NCI-H2107 treated with DMSO at 0.1 percent for 48 hours (cell line): ENCODE data around the gene RNF10.
"Not testable (repeated sequence)": the region's sequence is repeated elsewhere in the genome, so short reads cannot be mapped to it uniquely, and the experiment has no call there.

Experiments used
- DNase-seq: peaks from one replicate; lab custom pipeline; 2025; ENCODE audit not compliant: unreplicated experiment; lab: John Stamatoyannopoulos, UW

RNF10 gene

GRCh38 chr12:120579179-120579578, 45.0 kb downstream of the RNF10 start:
- DNase-seq, result peak; percentile 10

DNA sequence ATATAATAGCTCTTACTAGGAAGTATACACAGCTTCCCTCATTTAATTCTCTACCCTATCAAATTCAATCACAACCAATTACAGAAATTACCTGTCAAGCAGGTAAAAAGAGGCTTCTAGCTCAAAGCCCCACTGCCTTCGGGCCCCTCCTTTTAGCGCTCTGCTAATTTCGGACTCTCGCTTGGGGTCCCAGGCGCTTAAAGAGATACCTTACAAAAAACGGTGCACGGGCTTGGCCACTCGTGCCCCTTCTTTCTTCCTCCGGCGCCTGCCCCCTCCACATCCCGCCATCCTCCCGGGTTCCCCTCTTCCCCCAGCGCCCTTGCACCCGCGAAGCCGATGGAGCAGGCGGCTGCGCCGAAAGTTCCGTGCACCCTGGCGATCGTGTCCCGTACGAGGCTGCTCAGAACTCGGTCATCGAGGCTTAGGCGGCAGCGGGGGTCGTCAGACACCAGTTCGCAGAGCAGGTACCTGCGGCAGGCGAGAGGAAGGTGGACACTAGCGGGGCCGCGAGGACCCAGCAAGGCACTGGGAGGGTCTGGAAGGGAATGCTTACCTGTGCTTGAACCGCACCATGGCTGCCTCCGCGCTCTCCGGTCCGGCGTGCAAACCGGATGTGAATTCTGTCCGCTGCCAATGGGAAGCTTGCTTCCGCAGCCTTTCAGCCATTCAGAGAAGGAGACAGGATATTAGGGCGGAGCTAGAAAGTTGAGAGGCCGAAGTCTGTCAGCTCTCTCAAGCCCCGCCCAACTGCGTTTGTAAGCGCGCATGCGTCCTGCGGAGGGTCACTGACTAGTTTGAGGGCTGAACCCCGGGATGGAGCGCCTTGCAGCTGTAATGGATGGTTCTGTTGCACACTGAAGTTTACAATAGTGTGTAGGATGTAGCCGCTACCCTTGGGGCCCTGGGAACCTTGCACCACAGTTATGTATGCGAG, 46.9 kb downstream of the RNF10 start, which contains the start of gene POP5:
Gene POP5, minus strand, starts transcription at position 616 of the 937 bp plus-strand sequence. Its CDS starts 40 bp downstream, at position 576.
- peak; percentile 99 for DNase-seq

- no peak for DNase-seq
Observed at GRCh38 chr12:120581998-120582397, 47.8 kb downstream of the RNF10 start.

GRCh38 chr12:120583478-120584030, 49.4 kb downstream of the RNF10 start:
- no peak for DNase-seq

- DNase-seq, result no peak
Observed at GRCh38 chr12:120584343-120585149, 50.4 kb downstream of the RNF10 start.

DNA sequence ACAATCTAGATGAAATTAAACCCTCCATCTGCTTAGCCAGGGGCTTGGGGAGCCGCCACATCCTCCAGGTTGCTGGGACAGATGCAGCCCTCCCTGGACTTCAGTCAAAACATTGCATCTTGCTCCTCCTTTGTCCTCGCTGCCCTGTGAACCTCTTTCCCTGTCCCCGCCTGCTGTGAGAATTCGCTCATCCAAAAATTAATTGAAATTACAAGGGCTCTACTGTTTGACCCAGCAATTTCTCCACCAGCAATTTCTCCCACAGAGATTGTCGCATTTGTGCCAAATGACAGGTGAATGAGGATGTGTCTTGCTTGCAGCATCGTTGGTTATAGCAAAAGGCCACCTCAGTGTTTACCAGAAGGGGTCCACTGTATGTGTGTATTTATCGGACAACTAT, 52.0 kb downstream of the RNF10 start:
- DNase-seq, result no peak

GRCh38 chr12:120586860-120587259, 52.7 kb downstream of the RNF10 start:
- DNase-seq, result no peak

DNA sequence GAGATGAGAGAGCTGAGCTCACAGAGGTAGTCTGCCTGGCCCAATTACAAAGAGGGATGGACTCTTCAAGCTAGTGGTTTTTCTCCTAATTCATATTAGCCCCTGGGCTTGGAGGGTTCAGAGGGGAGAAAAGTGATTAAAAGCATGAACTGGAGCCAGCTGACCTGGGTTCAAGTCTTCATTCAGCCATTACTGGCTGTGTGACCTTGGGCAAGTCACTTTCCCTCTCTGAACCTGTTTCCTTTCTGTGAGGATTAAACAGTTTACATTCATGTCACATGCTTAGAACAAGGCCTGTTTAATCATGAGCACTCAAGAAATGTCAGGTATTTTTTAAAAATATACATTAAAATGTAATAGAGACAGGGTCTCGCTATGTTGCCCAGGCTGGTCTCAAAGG, 54.2 kb downstream of the RNF10 start:
- DNase-seq, result no peak

DNA sequence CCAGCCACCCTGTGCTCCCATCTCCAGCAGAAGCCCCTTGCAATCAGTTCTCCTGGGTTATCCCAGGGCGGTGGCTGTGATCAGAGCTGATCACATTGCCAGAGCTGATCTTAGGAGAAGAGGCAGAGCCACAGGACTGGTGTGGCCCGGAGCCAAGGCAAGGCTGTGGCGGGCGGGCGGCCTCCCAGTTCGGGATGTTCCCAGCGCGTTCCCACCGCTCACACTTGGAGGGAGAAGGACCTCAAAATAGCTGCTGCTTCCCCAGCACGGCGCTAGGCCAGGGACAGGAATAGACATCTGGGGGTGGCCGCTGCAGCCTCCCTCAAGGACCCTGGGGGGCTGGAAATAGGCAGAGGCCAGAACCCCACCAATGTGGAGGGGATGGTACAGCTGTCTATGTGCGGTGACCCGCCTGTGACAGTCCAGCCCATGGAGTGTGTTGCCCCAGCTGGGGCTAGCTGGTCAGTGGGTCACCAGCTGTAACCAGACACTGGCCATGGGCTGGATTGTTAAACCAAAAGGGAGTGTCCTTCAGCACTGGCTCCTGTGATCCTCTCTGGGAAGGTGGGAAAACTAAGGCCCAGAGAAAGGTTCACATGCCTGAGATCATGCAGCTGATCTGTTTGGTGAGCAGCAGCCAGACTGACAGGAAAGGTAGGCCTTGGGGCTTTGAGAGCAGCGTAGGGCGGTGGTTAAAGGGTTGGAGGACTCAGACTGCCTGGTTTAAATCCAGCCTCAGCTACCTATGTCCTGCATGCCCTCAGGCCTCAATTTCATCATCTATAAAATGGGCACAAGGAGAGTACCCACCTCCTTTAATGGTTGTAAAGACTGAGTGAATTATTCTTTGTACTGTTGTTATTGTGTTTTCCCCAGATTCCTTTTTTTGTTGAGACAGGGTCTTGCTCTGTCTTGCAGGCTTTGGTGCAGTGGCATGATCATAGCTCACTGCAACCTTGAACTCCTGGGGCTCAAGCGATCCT, 55.1 kb downstream of the RNF10 start:
- no peak for DNase-seq

GRCh38 chr12:120590741-120591407, 56.7 kb downstream of the RNF10 start:
- no peak for DNase-seq

DNA sequence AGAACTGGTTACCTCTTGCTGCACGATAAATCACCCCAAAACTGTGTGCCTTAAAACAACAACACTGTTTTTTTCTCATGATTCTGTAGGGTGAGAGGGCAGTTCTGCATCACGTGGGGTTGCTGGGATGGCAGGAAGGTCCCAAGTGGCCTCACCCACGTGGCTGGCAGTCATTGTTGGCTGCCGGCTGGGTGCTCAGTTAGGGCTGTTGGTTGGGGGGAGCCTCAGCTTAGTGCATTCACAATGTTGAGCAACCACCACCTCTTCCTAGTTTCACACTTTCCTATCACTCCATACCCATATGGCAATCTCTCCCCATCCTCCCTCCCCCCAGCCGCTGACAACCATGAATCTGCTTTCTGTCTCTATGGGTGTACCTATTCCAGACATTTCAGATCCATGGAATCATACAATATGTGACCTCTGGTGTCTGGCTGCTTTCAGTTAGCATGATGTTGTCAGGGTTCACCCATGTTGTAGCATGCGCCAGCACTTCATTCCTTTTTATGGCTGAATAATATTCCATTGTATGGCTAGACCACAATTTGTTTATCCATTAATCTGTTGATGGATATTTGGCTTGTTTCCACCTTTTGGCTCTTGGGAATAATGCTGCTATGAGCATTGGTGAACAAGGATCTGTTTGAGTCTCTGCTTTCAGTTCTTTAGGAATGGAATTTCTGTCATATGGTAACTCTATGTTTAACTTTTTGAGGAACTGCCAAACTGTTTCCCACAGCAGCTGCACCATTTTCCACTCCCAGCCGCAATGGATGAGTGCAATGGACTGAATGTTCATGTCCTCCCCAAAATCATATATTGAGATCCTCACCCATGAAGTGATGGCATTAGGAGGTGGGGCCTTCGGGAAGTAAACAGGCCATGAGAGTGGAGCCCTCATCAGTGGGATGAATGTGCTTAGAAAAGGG, 58.2 kb downstream of the RNF10 start:
- DNase-seq, result no peak

DNA sequence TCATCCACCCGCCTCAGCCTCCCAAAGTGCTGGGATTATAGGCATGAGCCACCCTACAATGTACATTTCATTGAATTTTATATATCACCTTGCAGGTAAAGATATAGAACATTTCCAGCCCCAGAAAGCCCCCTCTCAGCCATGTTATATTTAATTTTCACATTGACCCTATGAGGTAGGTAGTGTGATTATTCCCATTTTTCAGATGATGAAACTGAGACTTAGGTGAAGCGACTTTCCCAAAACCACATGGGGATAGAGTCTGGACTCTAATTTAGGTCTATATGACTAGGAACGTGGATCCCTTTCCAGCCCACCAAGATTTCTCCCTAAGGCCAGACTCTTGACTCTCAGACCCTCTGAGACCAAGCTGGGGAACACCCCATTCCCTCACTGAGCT, 62.7 kb downstream of the RNF10 start:
- DNase-seq, result no peak

GRCh38 chr12:120597861-120598260, 63.7 kb downstream of the RNF10 start:
- DNase-seq, result no peak

- no peak for DNase-seq
Observed at GRCh38 chr12:120598674-120599463, 64.7 kb downstream of the RNF10 start.

- DNase-seq, result no peak
Observed at GRCh38 chr12:120599672-120600552, 65.8 kb downstream of the RNF10 start.

DNA sequence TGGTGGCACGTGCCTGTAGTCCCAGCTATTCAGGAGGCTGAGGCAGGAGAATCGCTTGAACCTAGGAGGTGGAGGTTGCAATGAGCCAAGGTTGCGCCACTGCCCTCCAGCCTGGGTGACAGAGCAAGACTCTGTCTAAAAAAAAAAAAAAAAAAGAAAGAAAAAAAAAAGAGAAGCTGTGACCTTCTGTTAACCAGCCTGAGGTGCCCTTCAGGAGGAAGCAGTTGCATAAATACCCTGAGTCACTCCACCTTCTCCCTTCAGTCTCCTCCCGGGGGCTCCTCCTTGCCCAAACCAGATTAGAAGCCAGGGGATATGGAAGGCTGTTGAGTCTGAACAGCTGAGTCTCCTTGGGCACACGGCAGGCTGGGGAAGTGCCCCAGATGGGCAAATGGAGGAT, 68.3 kb downstream of the RNF10 start:
- DNase-seq, result not testable (repeated sequence)

GRCh38 chr12:120610560-120610959, 76.4 kb downstream of the RNF10 start:
- DNase-seq, result no peak
